ENCODE data around the gene TMPRSS4.

GRCh38 chr11:118055966-118056365, 20.9 kb upstream of the TMPRSS4 start:
- TF ChIP-seq CTCF (IDR thresholded peaks at IDR 0.05), result no peak
- no peak for TF ChIP-seq POLR2A (IDR thresholded peaks at IDR 0.05)

All from testis (tissue), 2 donors.